Endothelial cell (in vitro differentiated cells): ENCODE measurements around the gene PDE4B. TPM values are rescaled to one million over a fixed set of nuclear protein-coding genes. Genes with fewer than 3 reads are reported as not detected.

ENCODE experiments used
- DNase-seq: peaks from one replicate; pipeline ENCODE4 v3.0.0; 2021; ENCODE audit warnings: low spot score
- H3K27ac Mint-ChIP-seq: one replicate; pipeline ENCODE4 v1.8.0; 2021; ENCODE audit warnings: mixed read lengths, inconsistent platforms; ENCODE audit not compliant: unreplicated experiment
- H3K27me3 Mint-ChIP-seq: one replicate; pipeline ENCODE4 v1.8.0; 2021; ENCODE audit warnings: mild to moderate bottlenecking, moderate library complexity, mixed read lengths, inconsistent platforms; ENCODE audit not compliant: unreplicated experiment
- H3K36me3 Mint-ChIP-seq: one replicate; pipeline ENCODE4 v1.8.0; 2021; ENCODE audit warnings: mild to moderate bottlenecking, low read depth, mixed read lengths, inconsistent platforms; ENCODE audit not compliant: unreplicated experiment
- H3K4me1 Mint-ChIP-seq: one replicate; pipeline ENCODE4 v1.8.0; 2021; ENCODE audit warnings: mild to moderate bottlenecking, mixed read lengths, inconsistent platforms; ENCODE audit not compliant: unreplicated experiment
- H3K4me3 Mint-ChIP-seq: one replicate; pipeline ENCODE4 v1.8.0; 2021; ENCODE audit warnings: mild to moderate bottlenecking, mixed read lengths, inconsistent platforms; ENCODE audit not compliant: unreplicated experiment
- H3K9me3 Mint-ChIP-seq: one replicate; pipeline ENCODE4 v1.8.0; 2021; ENCODE audit warnings: mixed read lengths, inconsistent platforms; ENCODE audit not compliant: unreplicated experiment
- CTCF ChIP-seq: fragments of 200-600 bp; sonication (generic); IDR thresholded peaks from one replicate; pipeline ENCODE4 v1.5.0; 2021; ENCODE audit warnings: antibody characterized with exemption; ENCODE audit not compliant: unreplicated experiment
- total RNA-seq: library from RNA; stranded (reverse); fragmentation: NEBNext Ultra II Directional; extraction: Animal tissue kit (Norgen Biotek cat#: 25700); gene quantifications from one replicate; pipeline ENCODE4 v1.2.1, GENCODE V29; 2021; ENCODE audit not compliant: unreplicated experiment

PDE4B gene
- total RNA-seq, 1 donor from 2014 or later: 45.6 TPM

- Mint-ChIP-seq H3K27ac (no peak overlapping the region), H3K27me3 (no peaks in the 10 kb centered on the region), H3K4me1 (no peaks in the 10 kb centered on the region), H3K36me3 (no peaks in the 10 kb centered on the region), H3K9me3 (no peaks in the 10 kb centered on the region), H3K4me3 (no peak overlapping the region)
- TF ChIP-seq CTCF: no peak
- no peak for DNase-seq
Measured at GRCh38 chr1:65955503-65955902, 162.8 kb downstream of the PDE4B start.

- peak; percentile 33 for DNase-seq
- peak; percentile 91 for TF ChIP-seq CTCF
- no peaks in the 10 kb centered on the region for H3K27me3 Mint-ChIP-seq
- H3K4me3 Mint-ChIP-seq: no peak overlapping the region
- no peak overlapping the region for H3K27ac Mint-ChIP-seq
- no peaks in the 10 kb centered on the region for H3K9me3 Mint-ChIP-seq
- no peaks in the 10 kb centered on the region for H3K36me3 Mint-ChIP-seq
- H3K4me1 Mint-ChIP-seq: no peaks in the 10 kb centered on the region
Measured at GRCh38 chr1:65958561-65959350, 166.1 kb downstream of the PDE4B start.

- Mint-ChIP-seq H3K9me3 (no peaks in the 10 kb centered on the region), H3K4me1 (no peaks in the 10 kb centered on the region), H3K4me3 (no peak overlapping the region), H3K27ac (no peak overlapping the region), H3K27me3 (no peaks in the 10 kb centered on the region), H3K36me3 (no peaks in the 10 kb centered on the region)
- no peak for TF ChIP-seq CTCF
- DNase-seq: no peak
Measured at GRCh38 chr1:65959896-65960567, 167.3 kb downstream of the PDE4B start.

GRCh38 chr1:65963156-65963888 is 170.6 kb downstream of the PDE4B start:
- peaks cover 2% of the 10 kb centered on the region for H3K27me3 Mint-ChIP-seq
- no peak for TF ChIP-seq CTCF
- H3K4me3 Mint-ChIP-seq: no peak overlapping the region
- H3K36me3 Mint-ChIP-seq: no peaks in the 10 kb centered on the region
- no peak overlapping the region for H3K27ac Mint-ChIP-seq
- H3K9me3 Mint-ChIP-seq: no peaks in the 10 kb centered on the region
- no peak for DNase-seq
- no peaks in the 10 kb centered on the region for H3K4me1 Mint-ChIP-seq
